Erythroblast (primary cell): ENCODE results near the gene IL13RA2.

Experiments used
- GATA1 ChIP-seq: IDR thresholded peaks from 2 replicates; pipeline ENCODE4 v1.6.1; 2011; ENCODE audit warnings: low read depth, mild to moderate bottlenecking, control low read depth, low read length, moderate library complexity
- POLR2A ChIP-seq: IDR thresholded peaks from 2 replicates; pipeline ENCODE4 v1.6.1; 2011; ENCODE audit warnings: mild to moderate bottlenecking, low read length

DNA sequence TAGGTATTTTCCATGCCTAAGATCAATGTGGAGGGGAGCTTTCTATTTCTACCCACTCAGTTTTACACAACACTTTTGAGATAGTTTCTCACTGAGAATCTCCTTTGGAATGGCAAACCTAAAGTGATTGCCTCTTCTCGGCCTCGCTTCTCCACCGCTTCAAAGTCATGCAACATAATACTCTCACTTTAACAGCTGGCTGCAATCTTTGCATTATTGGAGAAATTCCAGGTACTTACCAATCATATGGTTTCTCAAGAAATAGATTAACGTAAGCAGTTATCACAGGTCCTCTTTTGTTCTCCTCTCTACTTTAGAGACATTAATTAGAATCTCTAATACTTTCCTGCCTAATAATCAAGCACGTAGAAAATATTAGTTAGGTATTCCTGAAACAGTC is 3.7 kb upstream of the IL13RA2 start:
- no peak for TF ChIP-seq POLR2A
- TF ChIP-seq GATA1 = no peak
